ENCODE measurements around the gene EMILIN2.

The EMILIN2 gene

GRCh38 chr18:2901423-2901985, 54.7 kb downstream of the EMILIN2 start:
- DNase-seq, result no peak

GRCh38 chr18:2902327-2902726, 55.5 kb downstream of the EMILIN2 start:
- DNase-seq, result no peak

- no peak for DNase-seq
Observed at GRCh38 chr18:2903006-2903405, 56.2 kb downstream of the EMILIN2 start.

GRCh38 chr18:2905854-2906703, 59.3 kb downstream of the EMILIN2 start:
- peak; percentile 72 to 75 for DNase-seq

- DNase-seq, result peak; percentile 67 to 78
Observed at GRCh38 chr18:2906704-2907549, 60.1 kb downstream of the EMILIN2 start.

- DNase-seq, result peak in 1 of 2 experiments; percentile 44
Observed at GRCh38 chr18:2907550-2908135, 60.8 kb downstream of the EMILIN2 start.

GRCh38 chr18:2908166-2908945, 61.5 kb downstream of the EMILIN2 start:
- peak; percentile 16 to 18 for DNase-seq

- DNase-seq, result peak; percentile 15 to 18
Observed at GRCh38 chr18:2908946-2909335, 62.1 kb downstream of the EMILIN2 start.

GRCh38 chr18:2909431-2910140, 62.8 kb downstream of the EMILIN2 start:
- peak in 1 of 2 experiments; percentile 17 for DNase-seq

- DNase-seq, result peak in 1 of 2 experiments; percentile 16
Observed at GRCh38 chr18:2910261-2910660, 63.5 kb downstream of the EMILIN2 start.

GRCh38 chr18:2910751-2911425, 64.1 kb downstream of the EMILIN2 start:
- DNase-seq, result peak in 1 of 2 experiments; percentile 13

- peak in 1 of 2 experiments; percentile 20 for DNase-seq
Observed at GRCh38 chr18:2911533-2911932, 64.7 kb downstream of the EMILIN2 start.

- peak; percentile 18 for DNase-seq
Observed at GRCh38 chr18:2912357-2913299, 65.8 kb downstream of the EMILIN2 start.

- DNase-seq, result peak in 1 of 2 experiments; percentile 17
Observed at GRCh38 chr18:2913398-2914005, 66.7 kb downstream of the EMILIN2 start.

GRCh38 chr18:2914185-2914880, 67.5 kb downstream of the EMILIN2 start:
- DNase-seq, result peak; percentile 14 to 17

- DNase-seq, result peak in 1 of 2 experiments; percentile 18
Observed at GRCh38 chr18:2914881-2915240, 68.1 kb downstream of the EMILIN2 start.

- DNase-seq, result peak in 1 of 2 experiments; percentile 15
Observed at GRCh38 chr18:2915486-2915885, 68.7 kb downstream of the EMILIN2 start.

- DNase-seq, result peak in 1 of 2 experiments; percentile 9
Observed at GRCh38 chr18:2916184-2916583, 69.4 kb downstream of the EMILIN2 start.

Data from activated T-cell treated with anti-CD3 and anti-CD28 coated beads, Interleukin-2, amount 50 U/mL, for 48 hours (primary cell).